Activated CD4-positive, alpha-beta T cell treated with anti-CD3 and anti-CD28 coated beads, Interleukin-2, amount 50 U/mL, for 24 hours (primary cell): ENCODE data around the gene PGAP6.
A peak's percentile ranks its signal among the peaks of the same experiment; 100 is the strongest.
"Not testable (repeated sequence)": the region's sequence is repeated elsewhere in the genome, so short reads cannot be mapped to it uniquely, and the experiment has no call there.

ENCODE experiments used
- DNase-seq, 2 donors: peaks; one replicate each; pipeline ENCODE4 v3.0.0-alpha.2; 2020; ENCODE audit warnings: low read depth in 1 of 2, low spot score in 1 of 2

The PGAP6 gene, protein sequence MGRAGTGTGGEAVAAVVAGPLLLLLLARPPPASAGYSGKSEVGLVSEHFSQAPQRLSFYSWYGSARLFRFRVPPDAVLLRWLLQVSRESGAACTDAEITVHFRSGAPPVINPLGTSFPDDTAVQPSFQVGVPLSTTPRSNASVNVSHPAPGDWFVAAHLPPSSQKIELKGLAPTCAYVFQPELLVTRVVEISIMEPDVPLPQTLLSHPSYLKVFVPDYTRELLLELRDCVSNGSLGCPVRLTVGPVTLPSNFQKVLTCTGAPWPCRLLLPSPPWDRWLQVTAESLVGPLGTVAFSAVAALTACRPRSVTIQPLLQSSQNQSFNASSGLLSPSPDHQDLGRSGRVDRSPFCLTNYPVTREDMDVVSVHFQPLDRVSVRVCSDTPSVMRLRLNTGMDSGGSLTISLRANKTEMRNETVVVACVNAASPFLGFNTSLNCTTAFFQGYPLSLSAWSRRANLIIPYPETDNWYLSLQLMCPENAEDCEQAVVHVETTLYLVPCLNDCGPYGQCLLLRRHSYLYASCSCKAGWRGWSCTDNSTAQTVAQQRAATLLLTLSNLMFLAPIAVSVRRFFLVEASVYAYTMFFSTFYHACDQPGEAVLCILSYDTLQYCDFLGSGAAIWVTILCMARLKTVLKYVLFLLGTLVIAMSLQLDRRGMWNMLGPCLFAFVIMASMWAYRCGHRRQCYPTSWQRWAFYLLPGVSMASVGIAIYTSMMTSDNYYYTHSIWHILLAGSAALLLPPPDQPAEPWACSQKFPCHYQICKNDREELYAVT

DNA sequence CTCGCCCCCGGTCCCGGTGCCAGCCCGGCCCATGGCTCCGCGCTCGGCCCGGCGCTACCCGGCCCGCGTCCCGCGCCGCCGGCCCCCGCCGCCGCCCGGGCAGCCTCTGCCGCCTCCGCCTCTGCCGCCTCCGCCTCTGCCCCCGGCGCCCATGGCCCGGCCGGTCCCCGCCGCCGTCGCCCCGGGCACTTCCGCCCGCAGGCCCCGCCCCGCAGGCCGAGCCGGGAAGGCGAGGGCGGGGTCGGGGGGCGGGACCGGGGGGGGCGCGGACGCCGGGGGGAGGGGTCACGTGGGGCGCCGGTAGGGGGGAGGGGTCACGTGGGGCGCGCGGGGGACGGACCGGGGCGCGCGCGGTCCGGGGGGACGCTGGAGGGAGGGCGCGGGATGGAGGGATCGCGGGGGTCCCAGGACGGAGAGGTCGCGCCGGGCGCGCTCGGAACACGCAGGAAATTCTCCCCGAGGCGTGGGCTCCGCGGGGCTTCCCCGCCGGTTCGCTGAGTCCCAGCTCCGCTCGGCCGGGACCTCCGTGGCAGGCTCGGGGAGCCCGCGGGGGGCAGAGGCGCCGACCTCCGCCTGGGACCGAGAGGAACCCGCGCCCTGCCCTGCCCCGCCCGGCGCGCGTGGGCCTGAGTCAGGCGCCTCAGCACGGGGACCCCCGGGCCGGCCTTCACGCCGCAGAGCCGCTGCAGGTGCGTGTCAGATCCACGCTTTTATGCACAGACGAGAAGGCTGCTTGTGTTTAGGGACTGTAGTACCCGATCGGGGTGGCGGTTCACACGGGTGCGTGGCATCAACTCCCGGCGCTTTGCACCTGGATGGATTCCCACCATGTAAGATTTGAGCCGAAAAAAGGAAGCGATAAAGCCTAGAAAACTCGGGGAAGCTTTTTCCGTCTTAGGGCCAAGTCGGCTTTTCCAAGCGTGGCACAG is at the start of gene PGAP6:
PGAP6 (minus strand) TSS at position 190 of the 929 bp plus-strand sequence; CDS start at position 33, 157 bp downstream.
- peak; percentile 28 to 51 for DNase-seq

DNA sequence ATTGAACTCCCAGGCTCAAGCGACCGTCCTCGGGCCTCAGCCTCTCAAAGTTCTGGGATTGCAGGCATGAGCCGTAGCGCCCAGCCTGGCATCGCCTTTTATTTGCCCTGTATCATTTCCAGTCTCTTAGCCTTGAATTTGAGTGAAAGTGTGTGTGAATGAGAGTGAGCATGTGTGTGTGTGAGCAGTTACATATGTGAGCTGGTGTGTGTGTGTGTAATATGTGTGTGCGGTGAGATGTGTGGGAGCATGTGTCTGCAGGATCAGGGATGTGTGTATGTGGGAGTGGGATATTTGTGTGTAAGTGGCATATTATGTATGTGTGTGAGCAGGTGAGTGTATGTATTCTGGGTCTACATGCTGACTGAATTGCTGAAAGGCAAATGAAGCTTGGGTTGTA is 49.1 kb upstream of the PGAP6 start:
- DNase-seq = no peak

- DNase-seq = no peak
Observed at GRCh38 chr16:427250-427649, 45.5 kb upstream of the PGAP6 start.

- DNase-seq = no peak
Observed at GRCh38 chr16:426906-427249, 45.1 kb upstream of the PGAP6 start.

- no peak for DNase-seq
Observed at GRCh38 chr16:426115-426905, 44.5 kb upstream of the PGAP6 start.

GRCh38 chr16:425740-426114 is 43.9 kb upstream of the PGAP6 start:
- DNase-seq = no peak

GRCh38 chr16:425082-425718 is 43.4 kb upstream of the PGAP6 start, which contains the start of gene RAB11FIP3:
Gene RAB11FIP3 (plus strand): TSS chr16:425649. CDS start chr16:426007, 358 bp downstream.
- DNase-seq = peak; percentile 73 to 76

DNA sequence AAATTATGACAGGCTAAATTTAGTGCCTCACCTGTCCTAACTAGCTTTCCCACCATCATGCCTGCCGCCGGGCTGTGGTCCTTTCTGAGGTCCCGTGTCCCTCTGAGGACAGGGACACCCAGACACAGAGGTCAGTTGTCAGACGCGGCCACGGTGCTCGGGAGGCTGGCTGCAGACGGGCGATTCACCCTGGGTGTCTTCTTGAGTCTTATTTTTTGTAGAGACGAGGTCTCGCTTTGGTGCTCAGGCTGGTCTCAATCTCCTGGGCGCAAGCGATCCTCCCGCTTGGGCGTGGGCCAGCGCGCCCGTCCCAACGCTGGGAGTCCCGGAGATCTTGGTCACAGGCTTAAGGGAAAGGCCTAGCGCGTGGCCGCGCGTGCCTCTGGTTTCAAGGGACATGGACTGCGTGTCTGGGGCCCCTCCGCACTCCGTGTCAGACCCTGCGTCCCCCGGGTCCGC is 42.9 kb upstream of the PGAP6 start:
- DNase-seq = no peak

- DNase-seq = no peak
Observed at GRCh38 chr16:424033-424622, 42.4 kb upstream of the PGAP6 start.

DNA sequence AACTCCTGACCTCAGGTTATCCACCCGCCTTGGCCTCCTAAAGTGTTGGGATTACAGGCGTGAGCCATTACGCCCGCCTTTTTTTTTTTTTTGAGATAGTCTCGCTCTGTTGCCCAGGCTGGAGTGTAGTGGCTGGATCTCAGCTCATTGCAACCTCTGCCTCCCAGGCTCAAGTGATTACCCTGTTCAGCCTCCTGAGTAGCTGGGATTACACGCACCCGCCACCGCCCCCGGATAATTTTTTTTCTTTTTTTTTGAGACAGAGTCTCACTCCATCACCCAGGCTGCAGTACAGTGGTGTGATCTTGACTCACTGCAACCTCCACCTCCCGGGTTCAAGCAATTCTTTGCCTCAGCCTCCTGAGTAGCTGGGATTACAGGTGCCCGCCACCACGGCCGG is 40.4 kb upstream of the PGAP6 start:
- not testable (repeated sequence) for DNase-seq

DNA sequence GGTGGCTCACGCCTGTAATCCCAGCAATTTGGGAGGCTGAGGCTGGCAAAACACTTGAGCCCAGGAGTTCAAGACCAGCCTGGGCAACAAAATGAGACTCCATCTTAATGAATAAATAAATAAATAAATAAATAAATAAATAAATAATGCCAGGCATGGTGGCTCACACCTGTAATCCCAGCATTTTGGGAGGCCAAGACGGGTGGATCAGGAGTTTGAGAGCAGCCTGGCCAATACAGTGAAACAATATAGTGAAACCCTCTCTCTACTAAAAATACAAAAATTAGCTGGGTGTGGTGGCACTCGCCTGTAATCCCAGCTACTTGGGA is 33.4 kb upstream of the PGAP6 start:
- DNase-seq = not testable (repeated sequence)

GRCh38 chr16:414395-415169 is 32.8 kb upstream of the PGAP6 start:
- DNase-seq = no peak

GRCh38 chr16:411576-412265 is 29.9 kb upstream of the PGAP6 start:
- DNase-seq = no peak

DNA sequence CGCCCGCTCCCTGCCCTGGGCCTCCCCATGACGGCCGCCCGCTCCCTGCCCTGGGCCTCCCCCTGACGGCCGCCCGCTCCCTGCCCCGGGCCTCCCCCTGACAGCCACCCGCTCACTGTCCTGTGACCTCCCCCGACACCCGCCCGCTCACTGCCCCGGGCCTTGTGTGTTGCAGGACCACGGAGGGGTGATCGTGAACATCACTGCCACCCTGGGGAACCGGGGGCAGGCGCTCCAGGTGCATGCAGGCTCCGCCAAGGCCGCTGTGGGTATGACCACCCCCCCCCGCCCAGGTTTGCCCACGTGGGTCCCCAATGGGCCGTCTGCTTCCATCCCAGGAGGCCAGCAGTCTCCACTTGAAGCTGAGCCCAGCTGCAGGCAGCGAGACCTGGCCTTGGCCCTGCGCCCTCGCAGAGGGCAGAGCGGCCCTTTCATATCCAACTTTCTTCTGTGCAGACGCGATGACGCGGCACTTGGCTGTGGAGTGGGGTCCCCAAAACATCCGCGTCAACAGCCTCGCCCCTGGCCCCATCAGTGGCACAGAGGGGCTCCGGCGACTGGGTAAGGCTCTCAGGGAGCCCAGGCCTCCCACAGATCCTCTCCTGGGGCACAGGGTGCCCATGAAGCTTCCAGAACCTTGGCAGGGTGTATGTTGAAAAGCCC is 28.9 kb upstream of the PGAP6 start:
- DNase-seq = no peak

GRCh38 chr16:407253-407652 is 25.5 kb upstream of the PGAP6 start:
- DNase-seq = no peak

DNA sequence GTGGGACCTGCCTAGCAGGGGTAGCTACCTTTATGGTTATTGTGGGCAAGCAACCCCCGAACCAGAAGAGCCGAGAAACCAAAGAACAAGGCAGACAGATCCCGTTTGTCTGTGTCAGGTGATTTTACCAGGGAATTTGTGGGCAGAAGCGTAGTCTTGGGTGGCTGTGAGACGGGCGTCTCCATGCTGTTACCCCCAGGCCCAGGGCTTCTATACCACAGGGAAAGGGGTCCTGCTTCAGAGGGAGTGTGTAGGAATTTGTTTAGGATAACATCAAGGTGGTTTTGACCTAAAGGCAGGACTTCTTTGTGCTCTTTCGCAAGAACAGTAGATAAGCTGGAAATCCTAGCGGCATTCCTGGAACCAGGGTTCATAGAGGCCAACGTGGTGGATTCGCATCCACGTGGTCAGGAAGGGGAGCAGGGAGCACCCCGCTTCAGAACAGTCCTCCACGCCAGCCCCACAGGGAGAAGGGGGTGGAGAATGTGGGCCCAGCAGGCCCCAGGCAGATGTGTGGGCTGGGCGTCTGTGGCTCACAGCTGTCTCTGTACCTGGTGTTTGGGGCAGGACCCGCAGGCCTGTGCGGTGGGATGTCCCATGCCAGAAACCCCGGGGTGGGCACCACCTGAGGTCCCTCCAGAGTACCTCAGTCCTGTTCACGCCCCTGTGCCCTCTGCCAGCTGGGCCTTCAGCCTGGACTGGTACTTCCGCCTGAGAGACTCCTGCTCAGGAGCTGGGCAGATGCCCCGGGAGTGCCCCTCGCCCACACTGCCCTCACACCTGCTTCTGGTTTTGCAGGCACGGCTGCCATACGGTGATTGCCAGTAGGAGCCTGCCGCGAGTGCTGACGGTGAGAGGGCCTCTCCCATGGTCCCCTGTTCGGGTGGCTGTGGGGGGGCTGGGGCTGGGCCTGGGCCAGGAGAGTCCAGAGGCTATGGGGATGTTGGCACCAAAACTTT is 24.0 kb upstream of the PGAP6 start:
- DNase-seq = no peak
